GM23338 (cell line): ENCODE data around the gene TMEM74B. TPM values are rescaled to one million over a fixed set of nuclear protein-coding genes. Genes with fewer than 3 reads are reported as not detected.

Experiments used
- ATAC-seq: fragments of 200-7000 bp; cut with Tn5 transposase; 3 replicates; pipeline ENCODE4 v1.9.1; 2020
- DNase-seq: peaks from one replicate; pipeline ENCODE4 v3.0.0-alpha.2; 2015; ENCODE audit warnings: low spot score
- H2AFZ ChIP-seq: fragments of 200-600 bp; sonication (generic); 2 replicates; pipeline ENCODE4 v1.8.0; 2016; ENCODE audit warnings: antibody characterized with exemption, mild to moderate bottlenecking, moderate library complexity
- H3F3A ChIP-seq: fragments of 200-600 bp; sonication (generic); replicated peaks from 2 replicates; pipeline ENCODE4 v1.8.0; 2017; ENCODE audit warnings: antibody characterized with exemption, mixed run types, low read depth
- H3K27ac ChIP-seq: fragments of 200-600 bp; sonication (generic); 2 replicates; pipeline ENCODE4 v1.6.1; 2016; ENCODE audit warnings: low read depth
- H3K27me3 ChIP-seq: fragments of 200-600 bp; sonication (generic); 2 replicates; pipeline ENCODE4 v1.8.0; 2016; ENCODE audit warnings: mild to moderate bottlenecking, mixed run types, moderate library complexity; ENCODE audit not compliant: insufficient read depth
- H3K36me3 ChIP-seq: fragments of 200-600 bp; sonication (generic); 2 replicates; pipeline ENCODE4 v1.8.0; 2016; ENCODE audit warnings: mild to moderate bottlenecking; ENCODE audit not compliant: insufficient read depth
- H3K4me1 ChIP-seq: fragments of 200-600 bp; sonication (generic); 2 replicates; pipeline ENCODE4 v1.8.0; 2016; ENCODE audit warnings: mild to moderate bottlenecking, moderate library complexity; ENCODE audit not compliant: insufficient read depth
- H3K4me2 ChIP-seq: fragments of 200-600 bp; sonication (generic); 2 replicates; pipeline ENCODE4 v1.7.1; 2017; ENCODE audit warnings: mixed run types
- H3K4me3 ChIP-seq: fragments of 200-600 bp; sonication (generic); 2 replicates; pipeline ENCODE4 v1.6.1; 2016; ENCODE audit warnings: mixed run types
- H3K79me2 ChIP-seq: fragments of 200-600 bp; sonication (generic); replicated peaks from 2 replicates; pipeline ENCODE4 v1.8.0; 2017; ENCODE audit warnings: mild to moderate bottlenecking; ENCODE audit not compliant: insufficient read depth
- H3K9me2 ChIP-seq: fragments of 200-600 bp; sonication (generic); 2 replicates; pipeline ENCODE4 v1.8.0; 2017; ENCODE audit not compliant: insufficient read depth
- H4K20me1 ChIP-seq: fragments of 200-600 bp; sonication (generic); replicated peaks from 2 replicates; pipeline ENCODE4 v1.8.0; 2017; ENCODE audit warnings: mild to moderate bottlenecking; ENCODE audit not compliant: insufficient read depth
- H3K27ac Mint-ChIP-seq: 2 replicates; pipeline ENCODE4 v1.8.0; 2020; ENCODE audit warnings: inconsistent platforms, mild to moderate bottlenecking, moderate library complexity, mixed read lengths
- H3K27me3 Mint-ChIP-seq: 3 replicates; pipeline ENCODE4 v1.8.0; 2022; ENCODE audit warnings: low read depth, mild to moderate bottlenecking, moderate library complexity, mixed read lengths, inconsistent platforms; ENCODE audit not compliant: insufficient read depth, poor library complexity
- H3K36me3 Mint-ChIP-seq: 3 replicates; pipeline ENCODE4 v1.8.0; 2021; ENCODE audit warnings: low read depth, mild to moderate bottlenecking, inconsistent platforms, moderate library complexity, mixed read lengths
- H3K4me1 Mint-ChIP-seq: 3 replicates; pipeline ENCODE4 v1.8.0; 2020; ENCODE audit warnings: mild to moderate bottlenecking, inconsistent platforms, mixed read lengths
- H3K4me3 Mint-ChIP-seq: 3 replicates; pipeline ENCODE4 v1.8.0; 2021; ENCODE audit warnings: moderate library complexity, mild to moderate bottlenecking, inconsistent platforms, mixed read lengths
- H3K9me3 Mint-ChIP-seq: 3 replicates; pipeline ENCODE4 v1.8.0; 2020; ENCODE audit warnings: moderate library complexity, mild to moderate bottlenecking, inconsistent platforms, mixed read lengths
- EZH2 ChIP-seq: fragments of 200-600 bp; sonication (generic); IDR thresholded peaks from one replicate; pipeline ENCODE4 v1.8.0; 2017; ENCODE audit warnings: antibody characterized with exemption, mild to moderate bottlenecking, low read depth; ENCODE audit not compliant: unreplicated experiment
- EZH2phosphoT487 ChIP-seq: fragments of 200-600 bp; sonication (generic); IDR thresholded peaks from one replicate; pipeline ENCODE4 v1.8.1; 2018; ENCODE audit warnings: antibody characterized with exemption; ENCODE audit not compliant: unreplicated experiment
- NANOG ChIP-seq: IDR thresholded peaks from 2 replicates; pipeline ENCODE4 v1.6.1; 2016; ENCODE audit warnings: antibody characterized with exemption, borderline replicate concordance
- STAT1 ChIP-seq: IDR thresholded peaks from one replicate; pipeline ENCODE4 v1.6.1; 2016; ENCODE audit warnings: antibody characterized with exemption; ENCODE audit not compliant: unreplicated experiment
- ZNF114 ChIP-seq: fragments of 250-450 bp; sonication (Bioruptor Pico); IDR thresholded peaks from 2 replicates; pipeline ENCODE4 v1.5.0; 2020; ENCODE audit warnings: mild to moderate bottlenecking, moderate library complexity
- ZNF331 ChIP-seq: fragments of 250-450 bp; sonication (Bioruptor Pico); IDR thresholded peaks from 2 replicates; pipeline ENCODE4 v1.5.0; 2020; ENCODE audit warnings: low read depth, mild to moderate bottlenecking, moderate library complexity
- polyA plus RNA-seq: library from polyadenylated mRNA; unstranded; fragments of >200 nt; fragmentation: Nextera tagmentation; extraction: Ambion mirVana; gene quantifications from 2 replicates; pipeline ENCODE4 v1.2.1, GENCODE V29; 2016
- total RNA-seq: library from RNA; depleted of rRNA; stranded (reverse); fragments of >200 nt; shearing (Covaris generic); gene quantifications from 2 replicates; pipeline ENCODE4 v1.2.3, GENCODE V29; 2014
- TF ChIP-seq, protein P1 (sequence below): IDR thresholded peaks from one replicate; pipeline ENCODE4 v1.6.1; 2018; ENCODE audit warnings: antibody characterized with exemption; ENCODE audit not compliant: unreplicated experiment
- TF ChIP-seq, protein P2 (sequence below), 2 experiments: fragments of 200-600 bp in 1 of 2; sonication (generic) in 1 of 2; conservative IDR thresholded peaks; 2 replicates each; pipeline versions ENCODE4 v1.5.1 to v1.6.1; 2016 to 2017; ENCODE audit warnings: antibody characterized with exemption in 2 of 2, low read depth in 2 of 2, mild to moderate bottlenecking in 2 of 2, moderate library complexity in 1 of 2
- TF ChIP-seq, protein P3 (sequence below): IDR thresholded peaks from 2 replicates; pipeline ENCODE4 v1.6.1; 2016; ENCODE audit warnings: antibody characterized with exemption

TMEM74B gene
- total and polyA plus RNA-seq, 2 experiments from 2014 or later: 1.0 to 4.8 TPM

DNA sequence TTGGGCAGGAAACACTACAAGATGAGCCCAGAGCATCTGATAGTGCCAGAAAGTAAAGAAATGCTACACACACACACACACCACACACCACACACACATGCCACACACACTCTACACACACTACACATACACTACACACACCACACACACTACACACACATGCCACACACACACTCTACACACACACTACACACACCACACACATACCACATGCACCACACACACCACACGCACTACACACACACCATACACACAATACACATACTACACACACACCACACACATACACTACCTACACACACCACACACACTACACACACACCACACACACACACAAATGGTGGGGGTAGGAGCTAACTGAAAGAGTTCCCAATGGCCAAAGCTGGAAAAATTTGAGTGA, 3.6 kb upstream of the TMEM74B start:
- peaks cover 19% of the 10 kb centered on the region for H3K4me1 Mint-ChIP-seq

DNA sequence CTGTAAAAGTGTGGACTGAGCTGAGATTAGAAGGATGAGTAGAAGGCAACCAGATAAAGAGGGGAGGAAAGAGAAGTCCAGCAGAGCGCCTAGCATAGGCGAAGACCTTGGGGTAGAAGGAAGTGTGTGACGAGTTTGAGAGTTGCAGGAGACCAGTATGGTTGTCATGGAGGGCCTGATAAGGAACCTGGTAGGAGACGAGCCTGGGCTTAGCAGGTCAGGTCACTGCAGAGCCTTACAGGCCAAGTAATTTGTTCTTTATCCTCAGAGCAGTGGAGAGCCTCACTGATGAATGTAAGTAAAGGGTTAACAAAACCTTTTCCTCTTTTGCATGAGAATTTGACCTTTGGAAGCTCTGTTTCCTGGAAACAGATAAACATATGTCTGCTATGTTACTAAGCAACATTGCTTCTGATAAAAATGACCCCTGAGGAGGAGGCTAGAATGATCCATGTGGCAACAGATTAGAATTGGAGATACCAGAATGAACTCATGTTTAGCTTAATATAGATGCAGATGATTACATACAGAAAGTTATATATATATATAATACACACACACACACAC, 2.9 kb upstream of the TMEM74B start:
- Histone ChIP-seq H3F3A (0 out of 2 replicates have a peak, but pooled peaks cover 5% of the 10 kb centered on the region), H3K4me1 (peaks cover 18% of the 10 kb centered on the region), H4K20me1 (no peaks in the 10 kb centered on the region; the same call in 1 of the 2 replicates), H3K4me2 (peak overlapping the region; percentile 73; the same call in 1 of the 2 replicates), H3K36me3 (no peaks in the 10 kb centered on the region), H3K4me3 (no peak overlapping the region; the same call in 1 of the 2 replicates), H3K27me3 (peaks cover 38% of the 10 kb centered on the region), H3K27ac (no peak overlapping the region), H3K9me2 (no peaks in the 10 kb centered on the region), H3K79me2 (no peaks in the 10 kb centered on the region), H2AFZ (no peak overlapping the region)
- H3K4me3 Mint-ChIP-seq: no peak overlapping the region
- peak; percentile 61 for DNase-seq
- no peak overlapping the region for H3K27ac Mint-ChIP-seq
- peaks cover 23% of the 10 kb centered on the region for H3K27me3 Mint-ChIP-seq
- peaks cover 22% of the 10 kb centered on the region for H3K4me1 Mint-ChIP-seq
- H3K9me3 Mint-ChIP-seq: peaks cover 5% of the 10 kb centered on the region; the same call in 1 of the 3 replicates
- H3K36me3 Mint-ChIP-seq: no peaks in the 10 kb centered on the region
- ATAC-seq: no peak
- TF ChIP-seq EZH2phosphoT487: no peak
- no peak for TF ChIP-seq ZNF114 (CRISPR knock-in tag)
- no peak for TF ChIP-seq ZNF331 (CRISPR knock-in tag)
- TF ChIP-seq EZH2: no peak
- TF ChIP-seq, protein P1, sequence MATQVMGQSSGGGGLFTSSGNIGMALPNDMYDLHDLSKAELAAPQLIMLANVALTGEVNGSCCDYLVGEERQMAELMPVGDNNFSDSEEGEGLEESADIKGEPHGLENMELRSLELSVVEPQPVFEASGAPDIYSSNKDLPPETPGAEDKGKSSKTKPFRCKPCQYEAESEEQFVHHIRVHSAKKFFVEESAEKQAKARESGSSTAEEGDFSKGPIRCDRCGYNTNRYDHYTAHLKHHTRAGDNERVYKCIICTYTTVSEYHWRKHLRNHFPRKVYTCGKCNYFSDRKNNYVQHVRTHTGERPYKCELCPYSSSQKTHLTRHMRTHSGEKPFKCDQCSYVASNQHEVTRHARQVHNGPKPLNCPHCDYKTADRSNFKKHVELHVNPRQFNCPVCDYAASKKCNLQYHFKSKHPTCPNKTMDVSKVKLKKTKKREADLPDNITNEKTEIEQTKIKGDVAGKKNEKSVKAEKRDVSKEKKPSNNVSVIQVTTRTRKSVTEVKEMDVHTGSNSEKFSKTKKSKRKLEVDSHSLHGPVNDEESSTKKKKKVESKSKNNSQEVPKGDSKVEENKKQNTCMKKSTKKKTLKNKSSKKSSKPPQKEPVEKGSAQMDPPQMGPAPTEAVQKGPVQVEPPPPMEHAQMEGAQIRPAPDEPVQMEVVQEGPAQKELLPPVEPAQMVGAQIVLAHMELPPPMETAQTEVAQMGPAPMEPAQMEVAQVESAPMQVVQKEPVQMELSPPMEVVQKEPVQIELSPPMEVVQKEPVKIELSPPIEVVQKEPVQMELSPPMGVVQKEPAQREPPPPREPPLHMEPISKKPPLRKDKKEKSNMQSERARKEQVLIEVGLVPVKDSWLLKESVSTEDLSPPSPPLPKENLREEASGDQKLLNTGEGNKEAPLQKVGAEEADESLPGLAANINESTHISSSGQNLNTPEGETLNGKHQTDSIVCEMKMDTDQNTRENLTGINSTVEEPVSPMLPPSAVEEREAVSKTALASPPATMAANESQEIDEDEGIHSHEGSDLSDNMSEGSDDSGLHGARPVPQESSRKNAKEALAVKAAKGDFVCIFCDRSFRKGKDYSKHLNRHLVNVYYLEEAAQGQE: no peak
- TF ChIP-seq STAT1: no peak
- TF ChIP-seq, protein P2, sequence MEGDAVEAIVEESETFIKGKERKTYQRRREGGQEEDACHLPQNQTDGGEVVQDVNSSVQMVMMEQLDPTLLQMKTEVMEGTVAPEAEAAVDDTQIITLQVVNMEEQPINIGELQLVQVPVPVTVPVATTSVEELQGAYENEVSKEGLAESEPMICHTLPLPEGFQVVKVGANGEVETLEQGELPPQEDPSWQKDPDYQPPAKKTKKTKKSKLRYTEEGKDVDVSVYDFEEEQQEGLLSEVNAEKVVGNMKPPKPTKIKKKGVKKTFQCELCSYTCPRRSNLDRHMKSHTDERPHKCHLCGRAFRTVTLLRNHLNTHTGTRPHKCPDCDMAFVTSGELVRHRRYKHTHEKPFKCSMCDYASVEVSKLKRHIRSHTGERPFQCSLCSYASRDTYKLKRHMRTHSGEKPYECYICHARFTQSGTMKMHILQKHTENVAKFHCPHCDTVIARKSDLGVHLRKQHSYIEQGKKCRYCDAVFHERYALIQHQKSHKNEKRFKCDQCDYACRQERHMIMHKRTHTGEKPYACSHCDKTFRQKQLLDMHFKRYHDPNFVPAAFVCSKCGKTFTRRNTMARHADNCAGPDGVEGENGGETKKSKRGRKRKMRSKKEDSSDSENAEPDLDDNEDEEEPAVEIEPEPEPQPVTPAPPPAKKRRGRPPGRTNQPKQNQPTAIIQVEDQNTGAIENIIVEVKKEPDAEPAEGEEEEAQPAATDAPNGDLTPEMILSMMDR (conservative IDR thresholded peaks at IDR 0.05; ENCODE audit: low read depth in 2 of 2): no peak
- TF ChIP-seq, protein P3, sequence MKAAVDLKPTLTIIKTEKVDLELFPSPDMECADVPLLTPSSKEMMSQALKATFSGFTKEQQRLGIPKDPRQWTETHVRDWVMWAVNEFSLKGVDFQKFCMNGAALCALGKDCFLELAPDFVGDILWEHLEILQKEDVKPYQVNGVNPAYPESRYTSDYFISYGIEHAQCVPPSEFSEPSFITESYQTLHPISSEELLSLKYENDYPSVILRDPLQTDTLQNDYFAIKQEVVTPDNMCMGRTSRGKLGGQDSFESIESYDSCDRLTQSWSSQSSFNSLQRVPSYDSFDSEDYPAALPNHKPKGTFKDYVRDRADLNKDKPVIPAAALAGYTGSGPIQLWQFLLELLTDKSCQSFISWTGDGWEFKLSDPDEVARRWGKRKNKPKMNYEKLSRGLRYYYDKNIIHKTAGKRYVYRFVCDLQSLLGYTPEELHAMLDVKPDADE: no peak

More for the DNA sequence above, 3.6 kb upstream of the TMEM74B start:
- H3K4me2 ChIP-seq: no peak overlapping the region
- H3K27me3 ChIP-seq: peaks cover 32% of the 10 kb centered on the region
- ATAC-seq: no peak
- H3K4me1 ChIP-seq: peaks cover 18% of the 10 kb centered on the region
- H3K36me3 ChIP-seq: no peaks in the 10 kb centered on the region
- peaks cover 18% of the 10 kb centered on the region for H3K27me3 Mint-ChIP-seq
- TF ChIP-seq, protein P2 (conservative IDR thresholded peaks at IDR 0.05; ENCODE audit: low read depth in 2 of 2): no peak
- no peak for TF ChIP-seq ZNF331 (CRISPR knock-in tag)
- no peak for TF ChIP-seq STAT1
- TF ChIP-seq NANOG: no peak
- no peak for TF ChIP-seq ZNF114 (CRISPR knock-in tag)
- H3K4me3 ChIP-seq: no peak overlapping the region
- no peak for DNase-seq
- no peaks in the 10 kb centered on the region for H3K9me2 ChIP-seq
- no peaks in the 10 kb centered on the region for H3K79me2 ChIP-seq
- no peak overlapping the region for H2AFZ ChIP-seq
- H3F3A ChIP-seq: 0 out of 2 replicates have a peak, but pooled peaks cover 5% of the 10 kb centered on the region
- H4K20me1 ChIP-seq: no peaks in the 10 kb centered on the region; the same call in 1 of the 2 replicates
- no peaks in the 10 kb centered on the region for H3K36me3 Mint-ChIP-seq
- H3K4me3 Mint-ChIP-seq: no peak overlapping the region
- no peak overlapping the region for H3K27ac Mint-ChIP-seq
- H3K27ac ChIP-seq: no peak overlapping the region
- H3K9me3 Mint-ChIP-seq: peaks cover 5% of the 10 kb centered on the region; the same call in 1 of the 3 replicates
